HG02798 (cell line): Measurements from ENCODE around the gene EVC2.
"Not testable (repeated sequence)": the region's sequence is repeated elsewhere in the genome, so short reads cannot be mapped to it uniquely, and the experiment has no call there.

ENCODE experiments used
- ATAC-seq: cut with Tn5 transposase; IDR thresholded peaks from one replicate; pipeline ENCODE4 v1.9.1; 2021; ENCODE audit warnings: mild to moderate bottlenecking; ENCODE audit not compliant: unreplicated experiment, poor library complexity

Gene EVC2

DNA sequence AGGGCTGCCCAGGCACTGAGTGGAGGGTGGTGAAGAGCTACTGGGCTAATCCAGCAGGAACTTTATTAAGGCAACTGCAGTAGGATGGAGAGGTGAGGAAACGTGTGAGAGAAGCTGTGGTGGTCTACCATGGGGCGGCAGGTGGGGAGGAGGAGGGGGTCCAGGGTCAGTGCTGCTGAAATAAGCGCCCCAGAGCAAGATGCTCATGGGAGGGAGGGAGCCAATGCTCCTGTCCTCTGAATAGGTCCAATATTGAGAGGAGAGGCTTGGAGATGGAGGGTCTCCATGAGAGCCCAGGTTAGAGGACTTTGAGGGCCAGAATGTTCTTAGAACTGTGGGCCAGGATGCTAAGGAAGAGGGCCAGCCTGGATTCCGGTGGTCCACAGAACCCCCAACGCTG, 37.9 kb upstream of the EVC2 start:
- no peak for ATAC-seq

DNA sequence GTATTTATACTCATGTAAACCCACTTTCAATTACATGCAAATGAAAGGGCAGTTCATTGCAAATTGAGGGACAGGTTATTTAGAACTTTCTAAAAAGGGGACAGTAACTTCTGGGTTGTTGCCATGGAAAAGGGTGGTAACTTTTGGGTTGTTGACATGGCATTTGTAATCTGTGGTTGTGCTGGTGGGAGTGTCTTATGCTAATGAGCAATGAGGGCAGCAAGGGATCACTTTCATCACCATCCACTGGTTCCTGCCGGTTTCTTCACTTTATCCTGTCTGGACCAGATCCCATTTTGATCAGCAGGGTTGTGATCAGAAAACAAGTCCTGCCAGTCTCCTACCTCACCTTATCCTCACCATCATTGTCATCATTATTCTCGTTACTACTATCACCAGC, 34.6 kb upstream of the EVC2 start:
- ATAC-seq: no peak

GRCh38 chr4:5742388-5742787, 34.0 kb upstream of the EVC2 start:
- ATAC-seq: no peak

DNA sequence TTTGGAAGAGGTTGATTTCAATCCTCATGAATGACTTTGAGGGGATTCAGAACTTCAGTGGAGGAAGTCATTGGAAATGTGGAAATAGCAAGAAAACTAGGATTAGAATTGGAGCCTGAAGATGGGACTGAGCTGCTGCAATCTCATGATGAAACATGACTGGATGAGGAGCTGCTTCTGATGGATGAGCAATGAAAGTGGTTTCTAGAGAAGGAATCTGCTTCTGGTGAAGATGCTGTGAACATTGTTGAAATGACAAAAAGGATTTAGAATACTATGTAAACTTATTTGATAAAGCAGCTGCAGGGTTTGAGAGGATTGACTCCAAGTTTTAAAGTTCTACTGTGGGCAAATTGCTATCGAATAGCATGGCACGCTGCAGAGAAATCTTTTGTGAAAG, 29.7 kb upstream of the EVC2 start:
- ATAC-seq: no peak

DNA sequence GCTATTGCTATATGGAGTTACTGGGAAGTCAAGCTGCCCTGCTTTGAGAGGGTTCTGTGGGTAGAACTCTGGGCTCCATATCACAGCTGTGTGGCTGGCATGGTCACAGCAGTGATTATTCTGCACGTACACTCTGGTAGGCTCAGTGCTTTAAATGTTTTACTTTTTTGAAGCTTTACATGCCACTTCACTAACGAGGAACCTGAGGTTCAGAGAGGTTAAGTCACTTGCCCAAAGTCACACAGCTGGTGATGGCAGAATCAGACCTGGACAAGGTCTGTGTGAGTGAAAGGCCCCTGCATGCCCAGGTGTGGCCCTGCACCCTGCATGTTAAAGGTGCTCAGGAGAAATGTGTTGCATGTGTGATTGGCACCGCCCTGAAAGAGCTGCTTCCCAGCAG, 27.1 kb upstream of the EVC2 start:
- ATAC-seq: no peak

DNA sequence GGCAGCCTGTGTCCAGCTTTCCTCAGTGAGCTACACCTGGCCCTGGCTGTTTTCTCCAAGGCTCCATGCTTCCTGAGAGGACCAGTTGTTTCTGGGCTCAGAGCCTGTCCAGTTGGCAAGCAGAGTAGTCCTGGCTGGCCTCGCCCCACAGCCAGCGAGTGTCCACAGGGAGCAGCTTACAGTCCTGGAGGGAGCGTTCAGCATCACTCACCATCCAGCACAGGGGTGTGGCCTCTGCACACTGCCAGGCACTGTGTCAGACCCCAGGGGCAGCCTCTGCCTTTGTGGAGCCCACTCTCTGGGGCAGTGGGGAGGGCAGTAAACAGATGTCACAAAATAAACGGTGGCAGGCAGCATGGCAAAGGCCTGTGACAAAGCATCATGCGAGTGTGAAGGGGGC, 26.5 kb upstream of the EVC2 start:
- ATAC-seq: no peak

DNA sequence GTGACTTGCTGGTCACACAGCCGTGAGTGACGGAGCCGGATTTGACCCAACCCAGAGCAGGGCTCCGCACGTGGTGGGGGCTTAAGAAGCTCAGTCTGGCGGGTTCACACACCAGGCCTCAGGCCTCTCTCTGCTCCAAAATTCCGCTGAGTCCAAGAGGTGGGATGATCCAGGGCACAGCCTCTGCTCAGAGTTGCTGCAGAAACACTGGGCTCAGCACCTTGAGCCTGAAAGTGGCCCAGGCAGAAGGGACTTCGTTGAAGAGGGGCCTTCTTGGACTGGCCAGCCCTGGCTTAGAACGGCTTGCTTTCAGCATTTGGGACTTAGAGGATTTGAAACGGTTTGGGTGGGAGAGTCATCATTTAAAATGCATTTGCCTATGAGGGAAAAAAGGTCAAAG, 23.8 kb upstream of the EVC2 start:
- ATAC-seq: no peak

- ATAC-seq: no peak
These were observed 22.9 kb upstream of the EVC2 start for GRCh38 chr4:5730993-5731990.

DNA sequence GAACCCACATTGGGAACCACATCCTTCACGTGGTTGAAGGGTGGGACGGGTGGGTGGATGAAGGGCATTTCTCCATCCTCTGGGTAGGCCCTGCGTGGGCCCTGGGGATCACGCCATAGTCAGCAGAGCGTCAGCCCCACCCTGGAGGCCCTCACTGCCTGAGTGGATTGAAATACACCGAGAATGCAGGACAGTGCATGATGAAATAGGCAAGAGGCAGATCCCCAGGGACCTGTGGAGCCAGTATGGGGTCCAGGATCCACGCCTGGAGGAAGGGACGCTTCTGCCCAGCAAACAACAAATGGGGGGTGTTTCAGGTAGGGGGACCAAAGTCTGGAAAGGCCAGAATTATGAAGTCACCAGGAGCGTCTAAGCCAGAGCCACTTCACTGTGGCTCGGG, 22.1 kb upstream of the EVC2 start:
- no peak for ATAC-seq

GRCh38 chr4:5728412-5728811, 20.1 kb upstream of the EVC2 start:
- not testable (repeated sequence) for ATAC-seq

DNA sequence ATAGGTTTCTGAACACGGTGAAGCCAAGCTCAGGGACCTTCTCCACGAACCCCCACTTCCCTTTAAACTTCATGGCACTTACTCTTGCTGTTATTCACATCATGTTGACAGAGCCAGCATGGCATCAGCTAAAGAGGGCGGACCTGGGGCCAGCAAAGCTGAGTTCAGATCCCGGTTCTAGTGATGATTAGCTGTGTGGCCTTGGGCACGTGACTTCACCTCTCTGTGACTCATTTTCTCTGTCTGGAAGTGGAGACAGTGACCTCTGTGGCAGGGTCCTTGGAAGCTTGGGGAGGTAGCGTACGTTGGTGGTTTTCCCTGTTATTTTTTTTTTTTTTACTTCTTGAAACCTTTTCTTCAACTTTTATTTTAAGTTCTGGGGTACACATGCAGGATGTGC, 16.0 kb upstream of the EVC2 start:
- no peak for ATAC-seq

GRCh38 chr4:5722328-5722727, 14.0 kb upstream of the EVC2 start:
- ATAC-seq: no peak

DNA sequence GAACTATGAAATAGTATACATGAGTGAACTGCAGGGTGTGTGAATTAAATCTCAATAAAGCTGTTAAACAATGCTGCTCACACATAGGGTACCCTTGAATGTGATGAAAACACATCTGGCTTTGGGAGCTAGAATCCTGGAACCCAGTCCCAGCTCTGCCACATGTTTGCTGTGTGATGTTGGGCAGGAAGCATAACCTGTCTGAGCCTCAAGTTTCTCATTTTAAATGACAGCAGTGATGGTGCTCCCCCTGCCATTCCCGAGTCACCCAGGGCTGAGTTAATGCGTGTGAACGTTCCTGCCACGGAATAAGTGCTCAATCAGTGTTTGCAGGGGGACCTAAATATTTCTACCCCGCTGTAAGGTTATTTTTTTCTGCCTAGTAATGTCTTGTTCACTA, 13.6 kb upstream of the EVC2 start:
- no peak for ATAC-seq

DNA sequence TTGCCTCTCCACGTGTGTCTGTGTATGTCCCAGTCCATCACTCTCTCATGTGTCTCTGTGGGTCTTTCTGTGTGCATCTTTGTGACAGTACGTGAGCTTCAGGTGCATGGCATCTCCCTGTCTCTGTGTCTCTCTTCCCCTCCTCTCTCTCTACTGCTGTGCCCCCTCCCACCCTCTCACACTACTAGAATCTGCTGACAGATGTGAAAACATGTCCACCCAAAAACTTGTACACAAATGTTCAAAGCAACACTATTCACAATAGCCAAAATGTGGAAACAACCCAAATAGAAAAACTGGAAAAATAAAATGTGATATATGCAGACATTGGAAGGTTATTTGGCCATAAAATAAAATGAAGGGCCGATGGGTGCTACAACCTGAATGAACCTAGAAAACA, 12.6 kb upstream of the EVC2 start:
- ATAC-seq: no peak

DNA sequence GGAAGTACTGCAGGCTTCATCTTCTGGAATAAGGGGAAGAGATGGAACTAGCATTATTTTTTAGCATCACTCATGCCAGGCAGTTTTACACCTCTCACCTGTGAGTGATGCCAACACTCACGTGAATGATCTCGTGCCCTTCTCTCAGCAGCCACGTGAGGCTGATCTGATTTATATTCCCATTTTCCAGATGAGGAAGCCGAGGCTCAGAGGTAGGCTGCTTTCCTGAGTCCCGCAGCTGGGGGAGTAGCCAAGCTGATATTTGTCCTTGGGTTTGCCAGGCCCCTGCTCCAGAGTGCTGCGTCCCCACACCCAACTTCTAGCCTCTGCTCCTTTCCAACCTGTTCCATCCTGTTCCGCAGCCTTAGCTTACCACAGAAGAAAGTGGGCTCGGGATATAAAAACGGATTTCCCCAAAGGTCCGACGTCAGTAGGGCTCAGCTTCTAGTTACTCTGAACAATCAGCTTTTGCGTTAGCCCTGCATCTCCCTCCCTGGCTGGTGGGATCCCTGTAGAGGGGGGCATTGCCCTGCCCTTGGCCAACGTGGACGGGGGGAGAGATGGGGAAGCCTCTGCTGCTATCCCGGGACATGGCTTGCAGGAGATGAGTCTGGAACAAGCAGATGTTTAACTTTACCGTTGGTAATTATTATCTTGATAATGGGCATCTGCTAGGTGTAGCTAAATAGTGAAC, 11.9 kb upstream of the EVC2 start:
- ATAC-seq: no peak

GRCh38 chr4:5719350-5720055, 11.1 kb upstream of the EVC2 start:
- ATAC-seq: peak; percentile 53

GRCh38 chr4:5718411-5718810, 10.1 kb upstream of the EVC2 start:
- ATAC-seq: no peak

DNA sequence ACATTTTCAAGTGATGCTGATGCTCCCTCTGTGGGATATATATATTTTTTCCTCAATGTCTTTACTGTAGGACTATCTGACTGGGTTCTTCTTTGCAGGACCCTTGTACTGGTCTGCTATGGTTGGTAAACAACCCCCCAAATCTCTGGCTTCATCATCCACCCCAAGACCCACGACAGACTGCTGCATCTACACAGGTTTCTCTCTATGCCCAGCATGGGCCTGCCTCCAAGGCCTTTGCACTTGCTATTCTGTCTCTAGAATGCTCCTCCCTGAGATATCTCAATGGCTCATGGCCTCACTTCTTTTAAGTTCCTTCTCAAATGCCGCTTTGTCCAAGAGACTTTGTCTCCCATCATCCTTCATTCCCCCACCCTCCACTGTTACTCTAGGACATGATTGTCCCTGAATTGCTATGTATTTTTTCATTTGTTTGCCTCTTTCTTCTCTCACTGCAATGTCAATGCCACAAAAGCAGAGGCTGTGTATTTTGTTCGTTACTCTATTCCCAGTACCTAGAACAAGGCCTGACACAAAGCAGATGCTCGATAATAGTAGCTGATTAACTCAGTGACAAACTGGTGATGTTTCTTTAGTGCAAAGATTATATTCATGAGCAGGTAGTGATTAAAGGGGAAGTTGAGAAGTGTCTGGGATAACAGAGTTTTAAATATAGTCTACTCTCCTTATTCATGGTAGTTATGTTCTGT, 9.2 kb upstream of the EVC2 start:
- ATAC-seq: no peak

- no peak for ATAC-seq
These were observed 8.0 kb upstream of the EVC2 start for GRCh38 chr4:5716391-5716790.

- ATAC-seq: no peak
These were observed 7.0 kb upstream of the EVC2 start for GRCh38 chr4:5715357-5715756.
